Liver (tissue), 3 donors: ENCODE data around the gene SYCN.

Source experiments
- CTCF ChIP-seq: fragments of 150-350 bp; IDR thresholded peaks from 2 replicates; pipeline ENCODE4 v1.5.1; 2017; ENCODE audit warnings: improper control_type of control experiment, low read depth, low read length; ENCODE audit not compliant: missing input control
- EGR1 ChIP-seq, 2 donors: IDR thresholded peaks; 2 replicates each; pipeline ENCODE4 v1.6.1; 2016 to 2018; ENCODE audit warnings: antibody characterized with exemption in 2 of 2, low read depth in 2 of 2
- GABPA ChIP-seq, 2 donors: IDR thresholded peaks in 1 of 2; conservative IDR thresholded peaks in 1 of 2; 2 replicates each; pipeline ENCODE4 v1.6.1; 2016; ENCODE audit warnings: antibody characterized with exemption in 2 of 2, mild to moderate bottlenecking in 1 of 2, moderate library complexity in 1 of 2
- MAX ChIP-seq: IDR thresholded peaks from 2 replicates; pipeline ENCODE4 v1.6.1; 2016; ENCODE audit warnings: antibody characterized with exemption
- RXRA ChIP-seq, 2 donors: IDR thresholded peaks; 2 replicates each; pipeline ENCODE4 v1.6.1; 2017 to 2018; ENCODE audit warnings: antibody characterized with exemption in 2 of 2, mild to moderate bottlenecking in 1 of 2
- TAF1 ChIP-seq: conservative IDR thresholded peaks from 2 replicates; pipeline ENCODE4 v1.6.1; 2016; ENCODE audit warnings: antibody characterized with exemption, mild to moderate bottlenecking
- ZBTB33 ChIP-seq: IDR thresholded peaks from 2 replicates; pipeline ENCODE4 v1.6.1; 2016; ENCODE audit warnings: antibody characterized with exemption
- donor health status: healthy.
- donor health status: healthy.

GRCh38 chr19:39155741-39156140, 48.3 kb downstream of the SYCN start:
- TF ChIP-seq CTCF (no peak), TAF1 (no peak), GABPA (IDR thresholded peaks at IDR 0.05 in 1 of 2, conservative IDR thresholded peaks at IDR 0.05 in 1 of 2) (no peak), RXRA (IDR thresholded peaks at IDR 0.05) (no peak), ZBTB33 (no peak), MAX (no peak), EGR1 (IDR thresholded peaks at IDR 0.05; ENCODE audit: low read depth in 2 of 2) (no peak)
